ENCODE measurements around the gene MBNL3. TPM values are rescaled to one million over a fixed set of nuclear protein-coding genes. Genes with fewer than 3 reads are reported as not detected.

The MBNL3 gene
- total RNA-seq, 1 experiment from 2014 or later = 2.6 TPM

- no CpG with 5 or more reads among the region's 2 CpGs for WGBS (ENCODE audit: extremely low coverage, insufficient read length, low lambda C conversion rate)
- H4K5ac ChIP-seq (ENCODE audit: insufficient read length, low read depth, low read length) = no peak overlapping the region
- H3K27ac ChIP-seq (ENCODE audit: insufficient read length, low read depth, low read length) = no peak overlapping the region
Measured at GRCh38 chrX:132470831-132471230, 18.0 kb downstream of the MBNL3 start.

More at GRCh38 chrX:132470831-132471230, 18.0 kb downstream of the MBNL3 start:
- Mint-ChIP-seq H3K27me3 (ENCODE audit: low read depth) (no peaks in the 10 kb centered on the region), H3K9me3 (no peaks in the 10 kb centered on the region), H3K27ac (no peak overlapping the region), H3K36me3 (ENCODE audit: insufficient read depth in 1 of 3, low read depth in 3 of 3) (no peaks in the 10 kb centered on the region), H3K4me1 (peaks cover 8 to 19% of the 10 kb centered on the region in 2 experiments), H3K4me3 (no peak overlapping the region)
- H3K4me1 ChIP-seq (ENCODE audit: insufficient read depth, low read length) = no peaks in the 10 kb centered on the region; the same call in 1 of the 2 replicates
- H3K56ac ChIP-seq (ENCODE audit: insufficient read length, low read depth, low read length) = no peak overlapping the region
- H2BK20ac ChIP-seq (ENCODE audit: low read depth, low read length, poor library complexity, severe bottlenecking) = no peak overlapping the region
- no peaks in the 10 kb centered on the region for H3K23me2 ChIP-seq (ENCODE audit: insufficient read length, low read depth, low read length, poor library complexity, severe bottlenecking)
- no peak overlapping the region for H2BK12ac ChIP-seq (ENCODE audit: insufficient read length, low read depth, low read length)
- no peaks in the 10 kb centered on the region; the same call in 1 of the 2 replicates for H3K27me3 ChIP-seq (ENCODE audit: insufficient read depth, low read length)
- H3K14ac ChIP-seq (ENCODE audit: insufficient read depth, low read length) = no peak overlapping the region
- H3K18ac ChIP-seq (ENCODE audit: insufficient read length, low read depth, low read length) = no peak overlapping the region
- H2BK5ac ChIP-seq (ENCODE audit: insufficient read length, low read length) = no peak overlapping the region
- H2AK5ac ChIP-seq (ENCODE audit: insufficient read length, low read length) = no peak overlapping the region
- no peak overlapping the region for H4K8ac ChIP-seq (replicated peaks; ENCODE audit: insufficient read length, low read depth, low read length)
- H4K91ac ChIP-seq (ENCODE audit: insufficient read length, low read depth, low read length) = no peak overlapping the region
- H3K79me1 ChIP-seq (ENCODE audit: insufficient read depth, low read depth, low read length, poor library complexity, severe bottlenecking) = no peaks in the 10 kb centered on the region
- no peak overlapping the region for H3K4ac ChIP-seq (ENCODE audit: low read depth, low read length)
- no peak overlapping the region for H2AFZ ChIP-seq (ENCODE audit: low read length)
- no peak overlapping the region for H3T11ph ChIP-seq (ENCODE audit: low read length)
- H2BK15ac ChIP-seq (ENCODE audit: low read depth, low read length) = no peak overlapping the region
- H3K4me2 ChIP-seq (ENCODE audit: insufficient read depth, insufficient read length, low read length) = no peak overlapping the region
- no peak overlapping the region for H3K9ac ChIP-seq (ENCODE audit: extremely low read depth, insufficient read length, low read length)
- H4K20me1 ChIP-seq (ENCODE audit: control insufficient read depth, insufficient read depth, insufficient read length) = no peaks in the 10 kb centered on the region
- no peaks in the 10 kb centered on the region for H3K79me2 ChIP-seq (ENCODE audit: insufficient read depth, low read length)
- no peaks in the 10 kb centered on the region for H3K9me3 ChIP-seq (ENCODE audit: control insufficient read depth, low read depth, low read length)
- no peak overlapping the region for H2BK120ac ChIP-seq (ENCODE audit: low read depth, low read length, poor library complexity, severe bottlenecking)
- no peak for DNase-seq
- H3K23ac ChIP-seq (ENCODE audit: insufficient read length, low read depth, low read length) = no peak overlapping the region
- TF ChIP-seq CTCF (conservative IDR thresholded peaks at IDR 0.05) = no peak
